WTC11 (cell line): ENCODE measurements around the gene RUNX1. TPM values are rescaled to one million over a fixed set of nuclear protein-coding genes. Genes with fewer than 3 reads are reported as not detected.

ENCODE experiments used
- ATAC-seq: fragments of 200-7000 bp; cut with Tn5 transposase; 2 replicates; pipeline ENCODE4 v1.10.0; 2021; ENCODE audit warnings: mild to moderate bottlenecking, moderate library complexity
- CTCF ChIA-PET: fragments of 300-600 bp; sonication (Branson Sonifier 250); formaldehyde crosslinking; loops from one replicate; lab custom pipeline; 2021; ENCODE audit warnings: antibody characterized with exemption; lab: Charles Lee
- POLR2A ChIA-PET: fragments of 350-600 bp; sonication (Branson Sonifier 250); formaldehyde crosslinking; loops from one replicate; lab custom pipeline; 2021; ENCODE audit warnings: antibody characterized with exemption; lab: Charles Lee
- DNase-seq: peaks from one replicate; pipeline ENCODE4 v3.0.0; 2021; ENCODE audit warnings: low spot score
- H3K27ac Mint-ChIP-seq: 2 replicates; pipeline ENCODE4 v1.8.0; 2021; ENCODE audit warnings: mixed read lengths
- H3K27me3 Mint-ChIP-seq: 2 replicates; pipeline ENCODE4 v1.8.0; 2021; ENCODE audit warnings: low read depth, mild to moderate bottlenecking, moderate library complexity, mixed read lengths
- H3K36me3 Mint-ChIP-seq: 2 replicates; pipeline ENCODE4 v1.8.0; 2021; ENCODE audit warnings: mixed read lengths
- H3K4me1 Mint-ChIP-seq: 2 replicates; pipeline ENCODE4 v1.8.0; 2022; ENCODE audit warnings: mixed read lengths
- H3K4me3 Mint-ChIP-seq: 2 replicates; pipeline ENCODE4 v1.8.0; 2021; ENCODE audit warnings: mild to moderate bottlenecking, moderate library complexity, mixed read lengths
- H3K9me3 Mint-ChIP-seq: 2 replicates; pipeline ENCODE4 v1.8.0; 2021; ENCODE audit warnings: mixed read lengths
- AR ChIP-seq: fragments of 250-450 bp; sonication (Bioruptor Pico); IDR thresholded peaks from 2 replicates; pipeline ENCODE4 v1.9.0; 2021; ENCODE audit warnings: mild to moderate bottlenecking
- ELF4 ChIP-seq: sonication (generic); formaldehyde crosslinking; IDR thresholded peaks from 2 replicates; pipeline ENCODE4 v1.8.1; 2022; ENCODE audit warnings: low read depth, mild to moderate bottlenecking, moderate library complexity, missing genetic modification reagents
- FOXP1 ChIP-seq: sonication (generic); formaldehyde crosslinking; IDR thresholded peaks from 2 replicates; pipeline ENCODE4 v1.8.0; 2022; ENCODE audit warnings: missing genetic modification reagents, mild to moderate bottlenecking, moderate library complexity, borderline replicate concordance
- GABPB1 ChIP-seq: sonication (generic); formaldehyde crosslinking; IDR thresholded peaks from 2 replicates; pipeline ENCODE4 v1.8.1; 2023; ENCODE audit warnings: mild to moderate bottlenecking, missing genetic modification reagents
- GRHL2 ChIP-seq: fragments of 250-450 bp; sonication (Bioruptor Pico); IDR thresholded peaks from 2 replicates; pipeline ENCODE4 v1.8.0; 2022; ENCODE audit warnings: mild to moderate bottlenecking, moderate library complexity; ENCODE audit not compliant: insufficient replicate concordance, severe bottlenecking
- IRF2 ChIP-seq: sonication (generic); formaldehyde crosslinking; IDR thresholded peaks from 2 replicates; pipeline ENCODE4 v1.8.0; 2022; ENCODE audit warnings: low read depth, missing genetic modification reagents, borderline replicate concordance
- MAX ChIP-seq: sonication (generic); formaldehyde crosslinking; IDR thresholded peaks from 2 replicates; pipeline ENCODE4 v1.8.0; 2022; ENCODE audit warnings: mild to moderate bottlenecking, missing genetic modification reagents
- MYBL2 ChIP-seq: sonication (generic); formaldehyde crosslinking; IDR thresholded peaks from 2 replicates; pipeline ENCODE4 v1.8.1; 2023; ENCODE audit warnings: mild to moderate bottlenecking, moderate library complexity, missing genetic modification reagents
- OVOL2 ChIP-seq: fragments of 250-450 bp; sonication (Bioruptor Pico); IDR thresholded peaks from 2 replicates; pipeline ENCODE4 v1.9.0; 2021; ENCODE audit warnings: mild to moderate bottlenecking, borderline replicate concordance
- SMAD4 ChIP-seq: sonication (generic); formaldehyde crosslinking; IDR thresholded peaks from 2 replicates; pipeline ENCODE4 v1.8.0; 2022; ENCODE audit warnings: mild to moderate bottlenecking, missing genetic modification reagents
- STAT6 ChIP-seq: sonication (generic); formaldehyde crosslinking; conservative IDR thresholded peaks from 2 replicates; pipeline ENCODE4 v1.8.1; 2023; ENCODE audit warnings: mild to moderate bottlenecking, low read depth, missing genetic modification reagents, moderate library complexity
- USF1 ChIP-seq: sonication (generic); formaldehyde crosslinking; IDR thresholded peaks from 2 replicates; pipeline ENCODE4 v1.8.0; 2022; ENCODE audit warnings: mild to moderate bottlenecking, missing genetic modification reagents
- ZMAT4 ChIP-seq: fragments of 250-450 bp; sonication (Bioruptor Pico); IDR thresholded peaks from 2 replicates; pipeline ENCODE4 v1.9.0; 2021; ENCODE audit warnings: mild to moderate bottlenecking
- ZNF263 ChIP-seq: sonication (generic); formaldehyde crosslinking; IDR thresholded peaks from 2 replicates; pipeline ENCODE4 v1.8.1; 2022; ENCODE audit warnings: low read depth, mild to moderate bottlenecking, moderate library complexity, missing genetic modification reagents
- ZNF317 ChIP-seq: sonication (generic); formaldehyde crosslinking; IDR thresholded peaks from 2 replicates; pipeline ENCODE4 v1.8.1; 2023; ENCODE audit warnings: low read depth, mild to moderate bottlenecking, moderate library complexity, missing genetic modification reagents, borderline replicate concordance
- ZNF423 ChIP-seq: fragments of 250-450 bp; sonication (Bioruptor Pico); IDR thresholded peaks from 2 replicates; pipeline ENCODE4 v2.1.2; 2022; ENCODE audit warnings: mild to moderate bottlenecking, moderate library complexity
- ZNF425 ChIP-seq: fragments of 250-450 bp; sonication (Bioruptor Pico); conservative IDR thresholded peaks from 2 replicates; pipeline ENCODE4 v1.9.0; 2021; ENCODE audit warnings: mild to moderate bottlenecking
- ZNF532 ChIP-seq: fragments of 250-450 bp; sonication (Bioruptor Pico); IDR thresholded peaks from 2 replicates; pipeline ENCODE4 v1.9.0; 2021; ENCODE audit warnings: mild to moderate bottlenecking, borderline replicate concordance
- total RNA-seq: library from RNA; stranded (reverse); gene quantifications from 3 replicates; pipeline ENCODE4 v1.2.3, GENCODE V29; 2021

Gene RUNX1
- total RNA-seq, 1 experiment from 2014 or later, result 2.2 TPM

- Mint-ChIP-seq H3K4me1 (peaks cover 9% of the 10 kb centered on the region), H3K27me3 (no peaks in the 10 kb centered on the region; the same call in none of the 2 replicates), H3K4me3 (no peak overlapping the region), H3K9me3 (0 out of 2 replicates have a peak, but pooled peaks cover 6% of the 10 kb centered on the region), H3K27ac (no peak overlapping the region), H3K36me3 (no peaks in the 10 kb centered on the region)
- no peak for TF ChIP-seq USF1 (CRISPR knock-in tag)
- no peak for TF ChIP-seq STAT6 (CRISPR knock-in tag)
- no peak for TF ChIP-seq GABPB1 (CRISPR knock-in tag)
- no peak for TF ChIP-seq ELF4
- no peak for TF ChIP-seq MYBL2 (CRISPR knock-in tag)
- TF ChIP-seq ZNF423 (CRISPR knock-in tag), result no peak
- TF ChIP-seq ZNF425 (CRISPR knock-in tag), result no peak
- no peak for TF ChIP-seq OVOL2 (CRISPR knock-in tag)
- TF ChIP-seq IRF2, result no peak
- TF ChIP-seq ZNF263 (CRISPR knock-in tag), result no peak
- TF ChIP-seq SMAD4 (CRISPR knock-in tag), result no peak
- TF ChIP-seq AR (CRISPR knock-in tag), result no peak
- no peak for TF ChIP-seq ZMAT4 (CRISPR knock-in tag)
- no peak for TF ChIP-seq MAX
- no peak for TF ChIP-seq ZNF317
- no peak for TF ChIP-seq ZNF532 (CRISPR knock-in tag)
- TF ChIP-seq FOXP1 (CRISPR knock-in tag), result no peak
- no peak for TF ChIP-seq GRHL2 (CRISPR knock-in tag)
- ATAC-seq (no peak), DNase-seq (no peak)
- ChIA-PET CTCF (interaction anchor here (0.7 to 1.9 kb wide), 4 partner anchors 29 to 208 kb away, joined by 3 to 6 read pairs (median 4); no protein-coding TSS in a partner anchor), POLR2A (no interaction called here)
Observed at GRCh38 chr21:34953950-34954349, 95.2 kb downstream of the RUNX1 start.
